ENCODE results near the gene SLFN12L. TPM values are rescaled to one million over a fixed set of nuclear protein-coding genes. Genes with fewer than 3 reads are reported as not detected.
"Not testable (repeated sequence)": the region's sequence is repeated elsewhere in the genome, so short reads cannot be mapped to it uniquely, and the experiment has no call there.

Gene SLFN12L
- total RNA-seq, 1 experiment from 2014 or later = 0.91 TPM

GRCh38 chr17:35542990-35543389 is 5.5 kb upstream of the SLFN12L start:
- no peak for DNase-seq (ENCODE audit: low read depth)

DNA sequence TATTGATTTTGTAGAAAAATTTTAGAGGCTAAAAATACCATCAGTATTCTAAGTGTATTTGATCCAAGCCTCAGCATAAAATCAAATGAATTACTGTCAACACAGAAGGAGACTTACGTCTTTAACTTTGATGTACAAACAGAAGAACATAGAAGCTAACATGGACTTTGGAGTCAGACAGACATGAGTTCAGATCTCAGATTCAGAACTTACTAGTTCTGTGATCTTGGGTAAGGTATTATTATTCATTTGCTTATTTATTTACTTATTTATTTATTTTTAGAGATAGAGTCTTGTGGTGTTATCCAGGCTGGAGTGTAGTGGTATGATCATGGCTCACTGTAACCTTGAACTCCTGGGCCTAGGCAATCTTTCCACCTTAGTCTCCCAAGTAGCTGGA is 4.0 kb upstream of the SLFN12L start:
- DNase-seq (ENCODE audit: low read depth) = no peak

DNA sequence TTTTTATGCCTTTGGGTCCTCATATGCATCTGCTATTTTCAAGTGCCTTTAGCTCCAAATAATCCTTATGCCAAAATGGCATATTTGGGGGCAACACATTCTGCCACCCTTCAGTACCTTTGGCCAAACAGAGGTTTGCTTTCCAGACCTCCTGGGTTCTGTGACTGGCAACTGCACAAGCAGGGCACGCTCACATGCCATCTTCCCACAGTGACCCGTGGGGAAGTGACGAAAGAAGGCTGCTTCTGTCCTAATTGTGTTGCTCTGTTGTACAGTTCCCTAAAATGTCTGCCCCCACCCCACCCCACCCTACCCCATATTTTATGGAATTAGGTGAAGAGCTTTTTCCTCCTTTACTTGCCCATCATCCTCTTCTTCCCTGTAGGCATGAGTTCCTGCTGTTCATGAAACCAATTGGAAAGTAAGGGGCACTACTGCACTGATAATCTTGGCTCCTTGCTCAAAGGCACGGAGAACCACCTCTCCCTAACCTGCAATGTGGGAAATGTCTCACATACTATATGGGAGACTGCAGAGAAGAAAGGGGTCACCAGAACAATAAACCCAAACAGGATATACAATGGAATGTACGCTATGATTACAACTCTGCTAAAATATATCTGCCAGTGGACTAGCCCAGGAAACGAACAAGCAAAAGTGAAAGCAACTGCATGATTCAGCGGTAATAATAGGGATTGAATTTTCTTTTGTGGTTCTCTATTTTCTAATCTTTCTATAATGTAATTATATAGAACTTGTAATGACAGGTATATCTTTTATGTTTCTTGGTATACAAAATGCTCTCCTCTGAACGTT is 3.3 kb upstream of the SLFN12L start:
- DNase-seq (ENCODE audit: low read depth) = peak; percentile 75

- no peak for DNase-seq (ENCODE audit: low read depth)
Observed at GRCh38 chr17:35539659-35540026, 2.2 kb upstream of the SLFN12L start.

DNA sequence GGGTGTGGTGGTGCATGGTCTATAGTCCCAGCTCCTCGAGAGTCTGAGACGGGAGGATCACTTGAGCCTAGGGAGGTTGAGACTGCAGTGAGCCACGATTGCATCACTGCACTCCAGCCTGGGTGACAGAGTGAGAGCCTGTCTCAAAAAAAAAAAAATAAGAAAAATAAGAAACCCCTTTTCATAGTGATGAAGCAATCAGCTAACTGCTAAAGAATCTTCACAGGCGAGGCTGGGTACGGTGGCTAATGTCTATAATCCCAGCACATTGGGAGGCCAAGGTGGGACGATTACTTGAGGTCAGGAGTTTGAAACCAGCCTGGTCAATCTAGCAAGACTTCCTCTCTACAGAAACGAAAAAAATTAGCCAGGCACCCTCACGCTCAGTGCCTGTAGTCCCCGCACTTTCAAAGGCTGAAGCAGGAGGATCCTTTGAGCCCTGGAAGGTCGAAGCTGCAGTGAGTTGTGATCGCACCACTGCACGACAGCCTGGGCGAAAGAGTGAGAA is 760 bp downstream of the SLFN12L start:
- DNase-seq (ENCODE audit: low read depth) = no peak

- DNase-seq (ENCODE audit: low read depth) = not testable (repeated sequence)
Observed at GRCh38 chr17:35535406-35535805, 2.1 kb downstream of the SLFN12L start.

DNA sequence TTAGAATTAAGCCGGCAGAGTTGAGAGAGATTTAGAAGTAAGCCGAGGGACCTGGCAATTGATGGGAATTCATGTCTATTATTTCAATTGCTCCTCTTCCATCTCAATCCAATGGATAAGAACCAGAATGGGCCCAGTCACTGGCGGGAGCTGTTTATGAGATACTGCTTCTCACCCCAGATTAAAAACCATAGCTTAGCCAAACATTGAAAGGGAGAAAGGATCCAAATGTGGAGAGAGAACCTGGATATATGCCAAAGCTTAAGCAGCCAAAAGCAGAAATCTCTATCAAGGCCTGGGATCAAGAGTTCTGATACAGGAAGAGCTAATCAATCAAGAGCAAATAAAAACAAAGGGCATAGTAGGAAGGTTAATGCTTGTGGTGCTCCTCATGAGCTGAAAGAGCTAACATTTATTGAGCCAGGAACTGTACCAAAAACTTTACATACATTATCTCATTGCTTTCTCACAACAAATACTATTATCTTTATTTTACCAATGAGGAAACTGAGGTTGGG is 2.8 kb downstream of the SLFN12L start:
- DNase-seq (ENCODE audit: low read depth) = no peak

GRCh38 chr17:35531160-35531559 is 6.3 kb downstream of the SLFN12L start:
- no peak for DNase-seq (ENCODE audit: low read depth)

- DNase-seq (ENCODE audit: low read depth) = no peak
Observed at GRCh38 chr17:35529866-35530265, 7.6 kb downstream of the SLFN12L start.

GRCh38 chr17:35529326-35529725 is 8.2 kb downstream of the SLFN12L start:
- not testable (repeated sequence) for DNase-seq (ENCODE audit: low read depth)

DNA sequence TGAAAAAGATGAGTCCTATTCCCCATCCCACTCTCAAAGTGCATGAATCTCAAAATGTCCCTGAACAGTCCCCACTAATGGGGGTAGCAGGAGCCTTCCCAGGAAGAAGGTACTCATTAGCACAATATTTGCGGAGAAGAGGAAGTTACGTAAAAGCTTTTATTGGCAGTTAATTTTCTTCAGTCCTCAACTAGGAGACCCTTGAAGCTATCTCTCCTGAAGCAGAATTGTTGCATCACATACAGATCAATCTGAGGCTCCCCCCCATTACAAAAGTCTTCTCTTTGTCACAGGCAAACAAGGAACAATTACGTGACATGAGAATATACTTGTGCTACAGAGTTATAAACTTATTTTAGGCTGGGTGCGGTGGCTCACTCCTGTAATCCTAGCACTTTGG is 14.2 kb downstream of the SLFN12L start:
- no peak for DNase-seq (ENCODE audit: low read depth)

DNA sequence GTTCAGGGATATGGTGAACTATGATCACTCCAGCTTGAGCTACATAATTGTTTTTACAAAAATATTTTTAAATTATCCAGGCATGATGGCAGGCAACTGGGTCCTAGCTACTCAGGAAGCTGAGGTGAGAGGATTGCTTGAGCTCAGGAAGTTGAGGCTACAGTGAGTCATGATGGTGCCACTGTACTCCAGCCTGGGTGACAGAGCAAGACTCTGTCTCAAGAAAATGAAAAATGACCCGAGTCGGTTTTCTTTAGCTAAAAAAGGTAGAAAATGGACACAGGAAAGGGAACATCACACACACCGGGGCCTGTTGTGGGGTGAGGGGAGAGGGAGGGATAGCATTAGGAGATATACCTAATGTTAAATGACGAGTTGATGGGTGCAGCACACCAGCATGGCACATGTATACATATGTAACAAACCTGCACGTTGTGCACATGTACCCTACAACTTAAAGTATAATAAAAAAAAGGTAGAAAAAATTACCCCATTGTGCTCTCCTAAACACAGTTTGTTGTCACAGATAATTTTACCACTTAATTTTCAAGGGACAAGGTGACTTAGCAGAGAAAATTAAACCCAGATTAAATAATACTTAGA is 15.7 kb downstream of the SLFN12L start:
- peak; percentile 68 for DNase-seq (ENCODE audit: low read depth)

DNA sequence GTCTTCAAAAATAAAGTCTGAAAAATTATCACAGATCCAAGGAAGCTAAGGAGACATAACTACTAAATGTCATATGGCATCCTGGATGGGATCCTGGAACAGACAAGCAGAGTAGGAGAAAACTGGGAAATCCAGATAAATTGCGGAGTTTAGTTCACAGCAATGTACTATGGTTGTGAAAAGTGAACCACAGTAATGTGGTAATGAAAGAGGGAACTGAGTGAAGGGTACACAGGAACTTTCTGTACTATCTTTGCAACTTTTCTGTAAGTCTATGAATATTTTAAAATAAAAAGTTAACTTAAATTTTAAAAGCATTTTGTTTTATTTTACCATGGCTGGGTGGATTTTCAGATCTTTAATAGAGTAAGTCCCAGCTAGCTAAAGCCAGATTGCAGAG is 16.3 kb downstream of the SLFN12L start:
- no peak for DNase-seq (ENCODE audit: low read depth)

GRCh38 chr17:35519906-35520442 is 17.5 kb downstream of the SLFN12L start:
- no peak for DNase-seq (ENCODE audit: low read depth)

- DNase-seq (ENCODE audit: low read depth) = no peak
Observed at GRCh38 chr17:35519439-35519838, 18.0 kb downstream of the SLFN12L start.

- DNase-seq (ENCODE audit: low read depth) = not testable (repeated sequence)
Observed at GRCh38 chr17:35518431-35518830, 19.0 kb downstream of the SLFN12L start.

DNA sequence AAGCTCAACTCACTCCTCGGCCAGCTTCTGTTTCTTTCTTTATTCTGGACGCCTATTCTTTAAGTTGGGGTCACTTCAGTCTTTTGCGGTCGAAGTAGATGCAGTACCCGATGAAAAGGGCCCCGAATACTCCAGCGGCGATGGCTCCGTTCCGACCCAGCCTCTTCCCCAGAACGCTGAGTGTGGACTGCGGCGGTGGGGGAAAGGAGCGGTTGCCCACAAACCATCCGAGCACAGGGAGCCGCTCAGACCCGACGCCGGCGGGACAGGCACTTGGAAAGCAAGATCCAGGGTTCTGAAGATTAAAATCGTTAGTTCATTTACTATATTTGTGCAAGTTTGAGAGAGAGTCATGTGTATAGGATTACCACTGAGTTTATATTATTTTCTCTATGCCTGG is 22.5 kb downstream of the SLFN12L start:
- no peak for DNase-seq (ENCODE audit: low read depth)

GRCh38 chr17:35514564-35514963 is 22.9 kb downstream of the SLFN12L start:
- DNase-seq (ENCODE audit: low read depth) = peak; percentile 42

- DNase-seq (ENCODE audit: low read depth) = no peak
Observed at GRCh38 chr17:35510052-35510451, 27.4 kb downstream of the SLFN12L start.

DNA sequence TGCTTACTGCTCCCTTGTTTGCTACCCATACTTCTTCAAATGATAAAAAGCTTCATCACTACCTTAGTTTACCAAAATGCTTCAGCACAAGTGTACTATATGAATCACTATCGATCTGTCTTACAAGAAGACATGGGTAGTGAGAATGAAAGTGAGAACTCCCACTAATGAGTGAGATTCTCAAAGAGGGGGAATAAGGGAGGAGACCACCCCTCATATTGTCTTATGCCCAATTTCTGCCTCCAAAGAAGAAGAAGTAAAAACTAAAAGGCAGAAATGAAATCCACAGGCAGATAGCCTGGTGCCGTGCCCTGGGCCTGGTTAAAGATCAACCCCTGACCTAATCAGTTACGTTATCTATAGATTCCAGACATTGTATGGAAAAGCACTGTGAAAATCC is 29.8 kb downstream of the SLFN12L start:
- not testable (repeated sequence) for DNase-seq (ENCODE audit: low read depth)

- DNase-seq (ENCODE audit: low read depth) = no peak
Observed at GRCh38 chr17:35499548-35499947, 37.9 kb downstream of the SLFN12L start.

DNA sequence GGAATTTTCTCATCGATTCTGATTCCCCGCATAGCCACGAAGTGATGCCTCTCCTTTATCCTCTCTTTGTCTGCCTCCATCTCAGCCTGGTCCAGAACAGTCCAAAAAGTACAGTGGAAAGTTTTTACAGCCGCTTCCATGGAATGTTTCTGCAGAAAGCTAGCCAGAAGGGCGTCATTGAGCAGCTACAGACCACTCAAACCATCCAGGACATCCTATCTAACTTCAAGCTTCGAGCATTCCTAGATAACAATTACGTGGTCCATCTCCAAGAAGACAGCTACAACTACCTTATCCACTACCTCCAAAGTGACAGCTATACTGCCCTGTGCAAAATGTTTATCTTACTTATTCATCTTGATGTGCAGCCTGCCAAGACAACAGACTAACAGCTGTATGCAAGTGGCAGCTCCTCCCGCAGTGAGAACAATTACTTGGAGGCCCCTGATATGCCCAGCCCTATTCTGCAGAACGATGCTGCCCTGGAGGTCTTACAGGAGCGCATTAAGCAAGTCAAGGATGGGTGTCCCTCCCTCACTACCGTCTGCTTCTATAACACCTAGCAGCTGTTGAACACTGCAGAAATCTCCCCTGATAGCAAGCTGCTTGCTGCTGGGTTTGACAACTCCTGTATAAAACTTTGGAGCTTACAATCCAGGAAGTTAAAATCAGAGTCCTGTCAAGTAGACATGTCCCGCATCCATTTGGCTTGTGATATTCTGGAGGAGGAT is 38.9 kb downstream of the SLFN12L start:
- DNase-seq (ENCODE audit: low read depth) = no peak

All from Daoy (cell line).